CD4-positive, alpha-beta T cell treated with Interferon alpha-2 for 1 hour (primary cell): ENCODE measurements around the gene SERTM2.

Experiments used
- DNase-seq, 2 donors: peaks; one replicate each; pipeline ENCODE4 v3.0.0-alpha.2; 2020 to 2022

SERTM2 gene

DNA sequence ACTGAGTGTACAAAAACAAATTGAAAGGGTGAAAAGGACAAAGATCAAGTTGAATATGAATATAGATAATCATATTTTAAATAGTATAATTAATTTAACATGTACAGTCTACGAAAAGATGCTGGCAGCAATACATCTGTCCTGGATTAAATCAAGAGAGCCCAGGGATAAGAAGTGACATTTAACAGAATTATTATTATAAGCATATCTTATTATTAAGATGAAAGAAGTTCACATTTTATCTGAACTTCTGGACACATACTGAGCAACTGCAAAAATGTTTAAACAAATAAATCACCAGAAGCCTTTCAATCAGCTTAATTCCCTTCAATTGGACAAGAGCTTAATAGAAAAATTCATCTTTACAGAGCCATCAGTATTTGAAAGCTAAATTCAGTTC is 50.4 kb downstream of the SERTM2 start:
- no peak for DNase-seq

- DNase-seq: no peak
Measured at GRCh38 chrX:111567542-111568255, 56.3 kb downstream of the SERTM2 start.

DNA sequence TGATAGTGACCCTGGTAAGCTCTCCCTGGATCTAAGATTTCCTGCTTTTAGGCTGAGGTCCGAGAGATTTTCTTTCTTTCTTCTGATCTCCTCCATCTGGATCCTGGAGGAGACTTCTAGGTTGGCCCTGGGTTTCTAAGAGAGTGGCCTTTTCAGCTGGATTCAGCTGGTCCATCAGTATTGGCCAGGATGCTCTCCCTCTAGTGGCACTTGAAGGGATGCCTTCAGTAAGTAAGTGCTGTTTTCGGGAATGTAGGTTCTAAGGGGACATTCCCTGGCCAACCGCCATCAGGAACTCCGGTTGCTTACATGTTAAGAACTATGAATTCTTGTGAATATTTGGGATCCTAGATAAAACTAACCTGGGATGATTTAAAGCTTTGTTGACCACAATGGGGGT is 56.9 kb downstream of the SERTM2 start:
- DNase-seq: no peak

- DNase-seq: no peak
Measured at GRCh38 chrX:111568817-111569216, 57.4 kb downstream of the SERTM2 start.
